ENCODE results near the gene MGST1. TPM values are rescaled to one million over a fixed set of nuclear protein-coding genes. Genes with fewer than 3 reads are reported as not detected.

MGST1 gene, protein sequence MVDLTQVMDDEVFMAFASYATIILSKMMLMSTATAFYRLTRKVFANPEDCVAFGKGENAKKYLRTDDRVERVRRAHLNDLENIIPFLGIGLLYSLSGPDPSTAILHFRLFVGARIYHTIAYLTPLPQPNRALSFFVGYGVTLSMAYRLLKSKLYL
- polyA plus RNA-seq (ENCODE audit: insufficient read length): 14.7 TPM

DNA sequence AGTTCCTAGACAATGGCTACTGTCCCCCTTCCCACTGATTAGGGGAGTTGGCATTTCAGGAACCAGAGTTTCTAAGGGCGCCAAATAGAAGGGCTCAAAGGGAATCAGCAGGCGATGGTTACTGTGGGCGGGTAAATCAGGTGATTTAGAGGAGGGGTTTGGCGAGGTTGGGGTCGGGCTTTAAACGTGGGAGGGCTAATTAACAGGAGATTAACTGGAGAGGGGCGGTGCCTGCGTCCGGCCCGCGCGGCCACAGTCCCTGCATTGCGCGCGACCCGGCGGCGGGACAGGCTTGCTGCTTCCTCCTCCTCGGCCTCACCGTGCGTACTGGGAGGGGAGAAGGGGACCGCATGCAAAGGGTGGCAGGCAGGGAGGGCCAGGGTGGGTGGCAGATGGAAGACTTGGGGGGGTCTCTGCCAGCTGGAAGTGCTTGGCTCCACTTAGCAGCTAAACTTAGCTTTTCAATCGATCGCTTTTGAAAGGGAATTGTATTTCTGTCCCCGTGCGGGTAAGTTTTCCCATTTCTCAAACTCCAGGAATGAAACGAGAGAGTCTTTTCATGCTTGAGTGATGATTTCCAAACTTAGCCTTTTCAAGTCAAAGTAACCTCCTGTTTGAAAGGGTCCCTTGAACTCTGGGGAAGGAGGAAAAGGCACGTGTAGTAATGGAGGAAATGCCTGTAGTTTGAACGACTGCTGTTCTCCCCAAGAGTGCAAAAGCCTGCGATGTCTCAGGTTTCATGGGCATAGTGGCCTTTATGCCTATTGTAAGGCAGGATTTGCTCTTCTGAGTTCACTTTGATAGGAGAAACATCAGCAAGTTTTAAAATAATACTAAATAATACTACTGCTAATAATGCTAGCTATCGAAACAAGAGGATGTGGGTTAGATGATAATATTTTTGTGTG, at the start of gene MGST1:
Gene MGST1, plus strand, starts transcription at position 255 of the 908 bp plus-strand sequence. CDS start 6,608 bp downstream, outside the sequence.
- peak; percentile 48 for DNase-seq

DNA sequence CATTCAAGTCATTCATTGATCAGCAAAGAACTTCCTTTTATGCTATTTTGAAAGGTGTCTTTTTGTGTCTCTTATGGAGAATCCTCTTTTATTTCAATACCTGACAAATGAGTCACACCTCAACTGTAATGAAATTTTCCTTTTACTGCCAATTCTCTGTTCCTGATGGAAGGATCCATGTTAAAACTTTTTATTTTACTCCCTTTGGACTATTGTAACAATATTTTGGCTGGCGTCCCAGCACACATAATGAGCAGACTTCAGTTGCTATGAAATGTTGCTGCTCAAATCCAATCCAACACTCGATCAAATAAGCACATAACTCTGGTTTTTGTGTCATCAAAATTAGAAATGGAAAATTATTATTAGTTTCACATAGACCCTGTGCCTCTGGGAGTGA, 48.0 kb upstream of the MGST1 start:
- DNase-seq: peak; percentile 51

DNA sequence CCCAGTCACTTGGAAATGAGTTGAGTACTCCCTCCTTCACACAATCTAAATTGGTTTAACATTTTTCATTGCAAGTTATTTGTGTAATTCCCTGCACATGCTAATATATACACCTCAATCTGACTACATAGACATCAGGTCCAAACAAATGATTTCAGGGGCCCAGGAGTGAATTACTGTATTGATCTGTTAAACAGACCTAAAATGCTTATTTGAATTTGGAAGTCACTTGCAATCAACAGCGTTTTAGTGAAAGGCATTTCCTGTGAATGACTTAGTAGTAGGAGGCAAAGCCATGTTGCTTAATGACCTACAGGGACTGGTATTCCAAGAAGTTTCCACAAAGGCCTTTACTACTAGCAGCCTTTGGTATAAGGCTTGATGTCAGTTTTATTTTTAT, 47.3 kb upstream of the MGST1 start:
- no peak for DNase-seq

DNA sequence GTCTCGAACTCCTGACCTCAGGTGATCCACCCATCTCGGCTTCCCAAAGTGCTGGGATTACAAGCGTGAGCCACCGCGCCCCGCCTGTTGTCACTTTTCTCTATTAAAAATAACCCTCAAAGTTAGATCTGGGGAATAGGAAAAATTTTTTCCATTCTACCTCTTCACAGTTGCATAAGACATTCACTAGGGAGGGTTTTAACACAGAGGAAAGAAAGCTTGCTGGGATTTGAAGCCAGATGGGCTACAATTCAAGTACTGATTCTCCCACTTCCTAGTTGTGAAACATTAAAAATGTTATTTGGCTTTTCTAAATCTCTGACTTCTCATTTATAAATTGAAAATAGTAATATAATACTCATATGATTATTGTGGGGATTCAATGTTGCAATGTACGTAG, 46.7 kb upstream of the MGST1 start:
- DNase-seq: peak; percentile 90

DNA sequence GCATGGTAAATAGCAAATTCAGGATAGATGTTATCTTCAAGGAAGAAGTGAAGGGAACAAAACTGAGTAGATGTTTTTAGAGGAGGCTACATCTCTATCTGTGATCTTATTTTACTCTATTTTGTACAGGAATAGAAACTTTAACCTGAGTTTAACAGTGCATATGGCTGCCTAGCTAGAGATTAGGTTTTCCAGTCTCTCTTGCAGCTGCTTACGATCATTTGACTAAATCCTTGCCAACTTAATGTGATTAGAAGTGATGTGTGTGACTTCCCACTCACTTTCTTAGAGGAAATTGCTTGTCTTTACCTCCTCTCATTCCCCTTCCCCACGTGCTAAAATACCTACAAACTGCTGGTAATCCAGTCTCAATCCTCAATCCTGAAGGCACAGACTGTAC, 43.5 kb upstream of the MGST1 start:
- DNase-seq: no peak

DNA sequence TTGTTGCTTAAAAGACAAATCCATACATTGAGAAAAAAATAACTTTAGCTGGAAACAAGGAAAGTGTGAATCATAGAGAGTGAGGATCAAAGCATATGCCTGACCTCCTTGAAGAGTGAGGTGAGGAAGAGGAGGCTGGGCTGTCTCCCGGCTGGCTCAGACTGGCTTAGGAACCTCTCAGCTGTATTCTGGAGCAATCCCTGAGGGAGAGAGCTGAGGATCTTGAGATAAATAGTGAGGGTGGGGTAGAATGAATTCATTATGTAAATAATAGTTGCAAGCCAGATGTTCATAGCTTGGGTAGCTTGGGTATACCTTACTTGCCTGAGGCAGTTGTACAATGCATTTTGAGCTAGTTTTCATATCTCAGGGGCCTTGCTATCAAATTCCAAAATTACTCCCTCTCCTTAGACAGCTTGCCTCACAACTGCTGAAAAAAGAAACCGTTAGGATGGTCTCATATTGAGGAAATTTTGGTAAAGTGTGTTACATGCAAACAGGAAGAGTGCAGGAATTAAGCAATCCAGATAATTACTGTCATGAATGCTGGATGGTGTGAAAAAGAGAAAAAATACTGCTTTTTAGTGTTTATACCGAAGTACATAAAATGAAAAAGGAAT, 39.5 kb upstream of the MGST1 start:
- no peak for DNase-seq

DNA sequence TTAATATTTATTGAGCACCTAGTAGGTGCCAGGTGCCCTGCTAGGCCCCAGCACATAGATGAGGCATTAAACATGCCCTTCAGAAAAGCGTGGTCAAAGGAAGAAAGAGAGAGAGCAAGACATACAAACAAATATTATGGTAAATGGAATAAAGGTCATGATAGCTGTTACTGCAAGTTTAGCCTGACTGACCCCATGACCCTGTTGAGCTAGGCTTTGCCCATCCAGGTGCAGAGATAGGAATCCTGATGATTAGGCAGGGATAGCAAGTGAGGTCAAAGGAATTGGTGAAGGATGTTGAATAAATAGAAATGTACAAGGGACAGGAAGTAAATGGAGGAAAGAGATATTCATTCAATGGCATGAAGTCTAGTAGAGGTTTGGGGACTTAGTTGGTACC, 36.5 kb upstream of the MGST1 start:
- DNase-seq: no peak

DNA sequence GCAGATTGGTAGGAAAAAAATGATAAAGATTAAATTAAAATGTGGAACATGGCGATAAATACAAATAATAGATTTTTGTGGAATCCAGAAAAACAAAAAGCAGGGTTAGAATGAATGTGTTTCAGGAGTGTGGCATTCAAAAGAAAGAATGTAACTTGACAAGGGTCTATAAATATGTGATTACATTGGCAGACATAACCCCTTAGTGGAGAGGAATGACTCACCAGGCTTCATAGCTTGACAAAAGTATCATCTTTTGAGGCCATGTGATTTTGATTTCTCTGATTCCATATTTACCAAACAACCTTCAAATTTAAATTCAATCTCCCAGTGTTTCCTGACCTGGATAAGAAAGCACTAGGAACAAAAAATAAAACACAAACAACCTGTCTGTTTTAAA, 24.4 kb upstream of the MGST1 start:
- no peak for DNase-seq

DNA sequence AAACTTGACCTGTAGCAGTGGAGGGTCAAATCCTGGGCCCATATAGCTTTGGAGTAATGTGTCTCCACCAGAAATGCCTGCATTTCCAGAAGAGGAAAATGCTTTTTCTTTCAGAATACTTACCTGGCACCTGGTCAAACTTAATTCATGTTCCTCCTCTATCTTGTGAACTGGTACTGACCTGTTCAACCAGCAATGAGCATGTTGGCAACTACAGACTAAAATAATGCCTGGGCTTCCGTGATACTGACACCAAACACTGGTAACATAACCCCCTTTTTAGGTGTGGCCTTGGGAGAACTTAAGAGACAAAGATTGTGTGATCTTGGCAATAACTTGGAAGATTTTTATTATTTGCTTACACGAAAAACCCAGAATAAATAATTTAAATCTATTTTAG, 23.8 kb upstream of the MGST1 start:
- DNase-seq: no peak

DNA sequence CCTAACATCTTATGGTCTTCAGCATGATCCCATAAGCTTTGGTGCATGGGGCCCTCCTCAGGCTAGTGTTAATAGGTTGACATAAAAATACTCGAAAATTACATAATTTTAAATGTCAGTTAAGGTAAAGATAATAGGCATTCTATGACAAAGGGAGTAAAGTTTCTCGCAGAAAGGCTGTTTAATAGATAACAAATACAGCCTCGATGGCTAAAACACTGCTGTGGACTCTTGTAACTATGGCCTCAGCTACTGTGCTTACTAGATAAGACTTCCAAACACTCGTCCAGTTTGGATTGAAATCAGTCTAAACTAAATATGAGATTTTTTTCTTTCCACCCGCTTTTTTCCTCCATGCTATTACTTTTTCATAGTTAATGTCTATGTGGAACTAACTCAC, 23.2 kb upstream of the MGST1 start:
- no peak for DNase-seq

DNA sequence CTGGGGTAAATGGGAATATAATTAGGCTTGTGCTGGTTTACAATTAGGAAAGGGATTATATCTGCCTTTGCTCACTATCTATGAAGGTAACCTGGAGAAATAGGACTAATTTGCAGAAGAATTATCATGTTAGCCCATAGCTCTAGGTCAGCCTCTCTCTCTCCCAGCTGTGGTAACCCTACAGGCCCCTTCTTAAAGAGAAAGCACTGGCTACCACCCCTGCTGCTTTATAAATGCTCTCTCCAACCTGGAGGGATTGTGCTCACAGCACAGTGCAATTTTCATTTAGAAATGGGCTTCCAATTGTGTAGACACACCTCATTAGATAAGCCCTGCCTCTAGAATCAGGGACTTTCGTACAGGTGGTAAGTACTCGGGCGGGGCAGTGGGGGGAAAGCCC, 22.7 kb upstream of the MGST1 start:
- DNase-seq: no peak

DNA sequence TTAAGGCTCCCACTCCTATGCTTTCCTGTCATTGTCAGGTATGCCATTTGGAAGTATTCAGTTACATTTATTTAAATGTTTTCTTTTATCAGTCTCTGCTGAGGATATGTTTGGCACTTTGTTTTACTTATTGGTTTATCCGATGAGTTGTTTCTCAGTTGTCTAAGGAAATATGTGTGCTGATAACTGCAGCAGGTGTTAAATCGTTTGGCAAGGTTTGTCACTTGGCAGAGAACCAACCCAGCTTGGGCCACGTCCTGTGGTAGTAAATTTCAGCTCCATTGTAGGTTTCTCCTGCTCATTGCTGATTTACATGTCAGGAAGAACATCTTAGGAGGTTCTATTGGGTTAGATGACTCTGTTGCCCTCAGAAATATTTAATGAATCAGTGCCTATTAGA, 22.0 kb upstream of the MGST1 start:
- DNase-seq: no peak

DNA sequence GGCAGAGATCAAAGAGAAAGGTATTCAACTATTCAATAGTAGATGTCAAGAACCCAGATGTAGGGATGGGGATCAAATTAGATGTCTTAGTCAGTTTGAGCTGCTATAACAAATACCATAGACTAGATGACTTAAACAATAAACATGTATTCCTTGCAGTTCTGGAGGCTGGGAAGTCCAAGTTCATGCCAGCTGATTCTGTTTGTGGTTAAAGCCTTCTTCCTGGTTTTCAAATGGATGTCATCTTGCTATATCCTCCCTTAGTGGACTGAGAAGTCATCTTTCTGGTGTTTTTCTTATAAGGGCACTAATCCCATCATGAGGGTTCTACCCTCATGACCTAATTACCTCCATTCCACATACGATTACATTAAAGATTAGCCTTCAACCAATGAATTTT, 19.5 kb upstream of the MGST1 start:
- no peak for DNase-seq

DNA sequence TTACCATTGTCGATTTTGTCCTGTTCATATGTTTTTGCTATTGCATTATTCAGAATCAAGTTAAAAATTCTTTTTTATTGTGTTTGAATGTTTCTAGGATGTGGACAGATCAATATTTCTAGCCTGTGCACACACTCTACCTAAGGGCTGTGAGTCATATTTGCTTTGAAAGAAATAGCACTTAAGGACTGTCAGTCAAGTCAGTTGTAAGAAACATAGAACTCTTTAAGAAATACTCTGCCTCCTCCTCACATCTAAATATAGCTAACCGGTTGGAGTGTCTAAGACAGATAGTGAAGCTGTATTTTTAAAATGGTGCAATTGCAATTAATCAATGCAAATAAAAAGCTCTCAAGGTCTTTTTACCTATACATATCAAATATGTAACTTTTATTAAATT, 17.9 kb upstream of the MGST1 start:
- no peak for DNase-seq

DNA sequence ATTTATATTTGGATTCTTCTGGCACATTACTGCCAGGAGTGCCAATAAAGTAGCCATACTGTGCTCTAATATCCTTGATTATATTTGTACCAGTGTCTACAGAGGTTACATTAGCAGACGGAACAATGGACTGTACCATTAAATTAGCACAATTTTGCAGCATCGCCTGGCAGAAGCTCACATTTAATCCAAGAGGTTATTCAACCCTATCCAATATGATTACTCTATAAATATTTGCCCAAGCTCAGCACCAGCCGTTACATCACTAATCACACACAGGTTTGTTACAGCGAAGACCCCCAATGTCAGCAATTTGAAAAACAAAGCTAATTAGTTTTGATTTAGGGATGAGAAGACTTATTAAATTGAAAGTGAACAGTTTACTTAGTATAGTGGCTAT, 16.9 kb upstream of the MGST1 start:
- DNase-seq: no peak

DNA sequence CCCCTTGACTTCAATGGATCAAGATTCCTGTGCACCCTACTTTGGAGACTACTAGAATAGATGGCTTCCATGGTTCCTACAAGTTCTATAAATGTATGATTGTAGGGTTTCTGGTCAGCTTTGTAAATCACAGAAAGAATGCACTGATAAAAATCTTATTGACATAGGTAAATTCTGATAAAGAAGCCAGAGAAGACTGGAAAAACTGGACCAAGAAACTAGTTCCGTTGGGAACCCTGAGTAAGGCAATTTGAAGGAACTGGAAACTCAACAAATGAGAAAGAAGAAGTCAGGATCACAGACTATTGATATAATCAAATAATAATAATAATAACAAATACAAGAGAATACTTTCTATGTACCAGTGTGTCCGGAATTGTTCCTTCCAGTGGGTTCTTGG, 15.4 kb upstream of the MGST1 start:
- no peak for DNase-seq

DNA sequence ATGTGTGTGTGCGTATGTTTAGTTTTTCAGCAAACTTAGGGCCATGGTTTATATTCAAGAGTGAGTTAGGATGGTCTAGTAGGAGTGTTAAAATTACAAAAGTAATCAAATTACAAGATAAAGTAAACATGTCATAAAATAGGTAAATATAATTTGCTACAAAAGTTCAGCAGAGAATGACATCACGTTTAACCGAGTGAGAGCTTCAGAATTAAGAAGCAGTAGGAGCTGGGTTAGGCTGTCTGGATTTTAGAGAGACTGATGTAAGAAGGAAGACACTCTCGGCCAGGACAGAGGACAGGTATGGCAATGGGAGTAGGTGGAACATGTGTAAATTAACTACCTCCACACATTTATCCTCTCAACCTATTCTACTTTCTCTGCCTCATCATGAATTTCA, 11.6 kb upstream of the MGST1 start:
- DNase-seq: no peak

DNA sequence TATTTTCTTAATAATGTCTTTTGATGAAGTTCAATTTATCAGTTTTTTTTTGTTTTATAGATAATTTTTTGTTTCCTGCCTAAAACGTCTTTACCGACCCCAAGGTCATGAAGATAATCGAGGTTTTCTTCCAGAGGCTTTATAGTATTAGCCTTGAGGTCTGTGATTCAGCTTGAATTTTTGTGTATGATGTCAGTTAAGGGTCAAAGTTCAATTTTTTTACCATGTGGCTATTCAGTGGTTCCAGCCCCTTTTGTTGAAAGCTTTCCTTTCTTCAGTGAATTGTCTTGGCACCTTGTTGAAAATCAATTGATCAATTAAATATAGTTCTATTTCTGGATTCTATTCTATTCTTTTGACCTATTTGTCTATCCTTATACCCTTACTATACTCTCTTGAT, 3.2 kb upstream of the MGST1 start:
- no peak for DNase-seq

DNA sequence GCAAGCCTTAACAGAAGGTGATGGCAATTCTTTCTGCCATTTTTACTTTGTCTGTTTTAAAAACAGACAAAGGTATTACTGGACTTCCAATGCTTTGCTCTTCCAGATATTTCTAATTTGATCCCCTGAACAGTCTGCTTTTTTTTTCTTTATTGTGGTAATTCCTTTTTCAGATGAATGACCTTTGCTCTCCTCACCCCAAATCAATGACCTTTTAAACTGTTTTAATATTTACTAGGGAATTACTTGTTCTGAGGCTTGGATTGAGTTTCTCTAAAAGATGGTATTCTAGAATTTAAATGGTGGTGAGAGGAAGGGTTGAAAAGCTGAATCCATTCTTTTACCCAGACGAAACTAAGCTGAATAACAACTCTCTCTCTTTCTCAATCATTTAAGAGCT, 2.3 kb upstream of the MGST1 start:
- DNase-seq: no peak

DNA sequence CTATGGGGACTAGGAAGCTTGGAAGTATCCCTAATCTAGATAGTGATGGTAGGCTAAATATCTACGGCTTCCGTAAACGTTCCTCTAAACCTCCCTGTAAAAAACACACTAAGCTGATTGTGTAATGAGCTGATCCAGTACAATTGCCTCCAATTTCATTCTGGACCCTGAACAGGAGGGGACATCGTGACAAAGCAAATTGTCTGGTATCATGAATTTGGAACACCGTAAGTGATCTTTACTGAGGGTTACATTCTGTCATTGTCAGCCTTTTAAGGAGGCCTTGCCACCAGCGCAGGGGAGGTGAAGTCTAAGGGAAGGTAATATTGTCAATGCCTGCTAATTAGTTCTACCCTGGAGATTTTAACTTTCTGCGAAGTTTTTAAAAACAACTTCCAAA, 487 bp upstream of the MGST1 start:
- DNase-seq: peak; percentile 3

DNA sequence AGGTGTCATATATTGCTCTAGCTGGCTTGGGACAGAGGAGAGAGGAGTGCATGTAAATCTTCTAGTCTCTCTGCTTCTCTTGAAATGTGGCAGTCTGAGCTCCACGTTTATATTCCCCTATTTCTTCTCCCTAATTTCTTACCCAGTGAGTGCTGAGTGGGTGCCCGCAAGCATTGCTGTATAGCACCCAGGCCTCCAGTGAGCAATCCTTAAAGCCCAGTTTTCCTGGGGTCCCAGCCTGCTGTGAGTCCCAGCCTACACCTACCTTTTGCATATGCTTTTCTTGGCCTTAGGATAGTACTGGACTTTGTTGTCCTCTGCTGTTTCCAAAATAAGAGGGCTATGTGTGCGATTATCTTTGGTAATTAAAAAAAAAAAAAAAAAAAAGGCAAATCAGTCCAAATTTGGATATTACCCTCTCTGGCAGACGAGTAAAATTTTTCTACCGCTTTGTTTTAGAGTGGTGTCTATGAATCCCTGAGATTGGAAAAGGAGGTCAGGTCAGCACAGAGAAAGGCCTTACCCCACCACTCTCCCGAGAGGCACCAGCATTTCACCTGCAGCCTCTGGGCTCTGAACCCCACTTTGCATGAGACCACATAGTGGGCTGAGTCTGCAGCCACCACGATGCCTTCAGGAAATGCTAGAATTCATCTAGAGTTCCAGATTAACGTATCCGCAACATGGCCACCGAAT, 1.1 kb downstream of the MGST1 start:
- DNase-seq: peak; percentile 8

DNA sequence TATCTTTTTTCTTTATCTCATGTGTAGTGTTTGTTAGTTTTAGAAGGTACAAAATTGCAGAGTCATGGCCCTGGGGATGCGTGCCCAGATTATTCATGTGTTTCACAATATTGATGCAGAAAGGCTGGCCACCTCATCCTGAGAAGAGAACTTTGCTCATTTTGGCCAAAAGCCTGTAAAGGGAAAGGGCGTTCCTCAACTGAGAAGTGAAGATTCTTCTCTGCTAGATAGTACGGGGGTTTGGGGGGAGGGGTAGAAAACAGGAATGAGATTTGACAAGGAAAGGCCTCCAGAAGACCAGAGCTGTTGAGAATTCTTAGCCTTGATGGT, 1.7 kb downstream of the MGST1 start:
- no peak for DNase-seq

DNA sequence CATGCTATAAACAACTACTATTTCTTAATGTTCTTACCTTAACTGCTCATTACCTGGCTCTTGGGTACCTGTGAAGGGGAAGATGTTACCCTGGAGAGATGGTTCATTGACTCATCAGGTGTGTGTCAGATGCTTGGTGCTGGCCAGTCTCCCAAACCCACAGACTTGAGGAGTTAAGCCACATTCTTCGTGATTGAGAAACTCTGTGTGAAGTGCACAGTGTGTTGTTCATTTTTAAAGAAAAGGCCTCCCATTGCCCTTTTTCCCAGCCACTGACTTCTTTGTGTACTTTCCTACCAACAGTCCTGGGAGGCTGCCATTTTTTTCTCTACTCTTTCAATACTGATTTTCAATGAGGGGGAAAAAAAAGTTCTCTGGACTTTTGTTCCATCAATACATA, 3.2 kb downstream of the MGST1 start:
- no peak for DNase-seq

DNA sequence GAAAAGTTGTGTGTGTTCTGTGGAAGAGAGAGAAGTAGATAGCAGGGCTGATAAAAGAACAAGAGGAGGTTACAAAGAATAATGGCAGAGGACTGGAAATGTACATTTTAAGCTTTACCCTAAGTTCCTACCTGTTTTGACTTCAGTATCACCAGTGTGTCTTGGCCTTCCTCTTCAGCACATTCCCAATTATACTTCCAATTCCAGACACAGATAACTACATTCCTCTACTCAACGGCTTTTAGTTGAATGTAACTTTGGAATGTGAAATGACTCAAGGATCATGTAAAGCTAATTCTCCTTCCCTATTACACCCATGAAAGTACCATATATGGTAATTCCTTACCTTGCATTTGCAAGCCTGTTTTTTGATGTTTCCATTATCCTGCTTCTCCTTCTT, 5.0 kb downstream of the MGST1 start:
- DNase-seq: no peak

Measured in hindlimb muscle (tissue), 1 donor.